Loucy (cell line): ENCODE results near the gene SFMBT2.

Source experiments
- H2AFZ ChIP-seq: fragments of 200-600 bp; sonication (generic); 2 replicates; pipeline ENCODE4 v1.6.0; 2016; ENCODE audit warnings: antibody characterized with exemption, mild to moderate bottlenecking, low read length, moderate library complexity
- H3F3A ChIP-seq: fragments of 200-600 bp; 2 replicates; pipeline ENCODE4 v1.6.0; 2016; ENCODE audit warnings: antibody characterized with exemption, low read depth, mild to moderate bottlenecking
- H3K27me3 ChIP-seq: fragments of 200-600 bp; sonication (generic); 2 replicates; pipeline ENCODE4 v1.6.1; 2014; ENCODE audit warnings: low read length, mild to moderate bottlenecking; ENCODE audit not compliant: insufficient read depth, poor library complexity, severe bottlenecking
- H3K36me3 ChIP-seq: fragments of 200-600 bp; sonication (generic); 2 replicates; pipeline ENCODE4 v1.6.1; 2016; ENCODE audit warnings: low read length; ENCODE audit not compliant: insufficient read depth
- H3K4me1 ChIP-seq: fragments of 200-600 bp; sonication (generic); 2 replicates; pipeline ENCODE4 v1.5.1; 2014; ENCODE audit warnings: low read length, mild to moderate bottlenecking; ENCODE audit not compliant: insufficient read depth, poor library complexity, severe bottlenecking
- H3K4me2 ChIP-seq: fragments of 200-600 bp; sonication (generic); 2 replicates; pipeline ENCODE4 v1.6.0; 2014; ENCODE audit warnings: antibody characterized with exemption, low read length, low read depth, mild to moderate bottlenecking; ENCODE audit not compliant: poor library complexity, severe bottlenecking
- H3K4me3 ChIP-seq: fragments of 200-600 bp; sonication (generic); 2 replicates; pipeline ENCODE4 v1.5.1; 2014; ENCODE audit warnings: low read length, mild to moderate bottlenecking, mixed read lengths; ENCODE audit not compliant: poor library complexity, severe bottlenecking
- H3K79me2 ChIP-seq: fragments of 200-600 bp; sonication (generic); 2 replicates; pipeline ENCODE4 v1.6.1; 2014; ENCODE audit warnings: low read length; ENCODE audit not compliant: insufficient read depth
- H3K9ac ChIP-seq: fragments of 200-600 bp; sonication (generic); 2 replicates; pipeline ENCODE4 v1.6.0; 2014; ENCODE audit warnings: mild to moderate bottlenecking, low read depth, low read length, moderate library complexity; ENCODE audit not compliant: poor library complexity, severe bottlenecking
- H3K9me2 ChIP-seq: fragments of 200-600 bp; sonication (generic); replicated peaks from 2 replicates; pipeline ENCODE4 v1.6.1; 2016; ENCODE audit warnings: low read depth, low read length, mixed read lengths
- H3K9me3 ChIP-seq: fragments of 200-600 bp; sonication (generic); 2 replicates; pipeline ENCODE4 v1.6.1; 2014; ENCODE audit warnings: mild to moderate bottlenecking, antibody characterized with exemption, low read length, low read depth; ENCODE audit not compliant: insufficient read depth
- H4K20me1 ChIP-seq: fragments of 200-600 bp; sonication (generic); 2 replicates; pipeline ENCODE4 v1.6.0; 2014; ENCODE audit warnings: antibody characterized with exemption, low read length, mild to moderate bottlenecking; ENCODE audit not compliant: insufficient read depth, poor library complexity, severe bottlenecking
- EZH2phosphoT487 ChIP-seq: fragments of 200-600 bp; IDR thresholded peaks from 2 replicates; pipeline ENCODE4 v1.6.1; 2018; ENCODE audit warnings: antibody characterized with exemption, mild to moderate bottlenecking, moderate library complexity, borderline replicate concordance
- TF ChIP-seq, protein P1 (sequence below): fragments of 200-600 bp; sonication (generic); conservative IDR thresholded peaks from 2 replicates; pipeline ENCODE4 v1.5.1; 2014; ENCODE audit warnings: mild to moderate bottlenecking, antibody characterized with exemption, low read length

The SFMBT2 gene

GRCh38 chr10:7378602-7379403 lies 32.0 kb downstream of the SFMBT2 start:
- Histone ChIP-seq H3K9me3 (no peaks in the 10 kb centered on the region), H3K4me3 (no peak overlapping the region), H3K27me3 (no peaks in the 10 kb centered on the region), H3K4me1 (no peaks in the 10 kb centered on the region), H2AFZ (no peak overlapping the region), H3K36me3 (peaks cover 69% of the 10 kb centered on the region; the same call in 1 of the 2 replicates), H3K9me2 (no peaks in the 10 kb centered on the region), H3F3A (no peaks in the 10 kb centered on the region), H3K4me2 (no peak overlapping the region), H3K79me2 (peaks cover 47% of the 10 kb centered on the region), H3K9ac (no peak overlapping the region), H4K20me1 (peaks cover 15% of the 10 kb centered on the region)
- TF ChIP-seq, protein P1, sequence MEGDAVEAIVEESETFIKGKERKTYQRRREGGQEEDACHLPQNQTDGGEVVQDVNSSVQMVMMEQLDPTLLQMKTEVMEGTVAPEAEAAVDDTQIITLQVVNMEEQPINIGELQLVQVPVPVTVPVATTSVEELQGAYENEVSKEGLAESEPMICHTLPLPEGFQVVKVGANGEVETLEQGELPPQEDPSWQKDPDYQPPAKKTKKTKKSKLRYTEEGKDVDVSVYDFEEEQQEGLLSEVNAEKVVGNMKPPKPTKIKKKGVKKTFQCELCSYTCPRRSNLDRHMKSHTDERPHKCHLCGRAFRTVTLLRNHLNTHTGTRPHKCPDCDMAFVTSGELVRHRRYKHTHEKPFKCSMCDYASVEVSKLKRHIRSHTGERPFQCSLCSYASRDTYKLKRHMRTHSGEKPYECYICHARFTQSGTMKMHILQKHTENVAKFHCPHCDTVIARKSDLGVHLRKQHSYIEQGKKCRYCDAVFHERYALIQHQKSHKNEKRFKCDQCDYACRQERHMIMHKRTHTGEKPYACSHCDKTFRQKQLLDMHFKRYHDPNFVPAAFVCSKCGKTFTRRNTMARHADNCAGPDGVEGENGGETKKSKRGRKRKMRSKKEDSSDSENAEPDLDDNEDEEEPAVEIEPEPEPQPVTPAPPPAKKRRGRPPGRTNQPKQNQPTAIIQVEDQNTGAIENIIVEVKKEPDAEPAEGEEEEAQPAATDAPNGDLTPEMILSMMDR, result no peak

DNA sequence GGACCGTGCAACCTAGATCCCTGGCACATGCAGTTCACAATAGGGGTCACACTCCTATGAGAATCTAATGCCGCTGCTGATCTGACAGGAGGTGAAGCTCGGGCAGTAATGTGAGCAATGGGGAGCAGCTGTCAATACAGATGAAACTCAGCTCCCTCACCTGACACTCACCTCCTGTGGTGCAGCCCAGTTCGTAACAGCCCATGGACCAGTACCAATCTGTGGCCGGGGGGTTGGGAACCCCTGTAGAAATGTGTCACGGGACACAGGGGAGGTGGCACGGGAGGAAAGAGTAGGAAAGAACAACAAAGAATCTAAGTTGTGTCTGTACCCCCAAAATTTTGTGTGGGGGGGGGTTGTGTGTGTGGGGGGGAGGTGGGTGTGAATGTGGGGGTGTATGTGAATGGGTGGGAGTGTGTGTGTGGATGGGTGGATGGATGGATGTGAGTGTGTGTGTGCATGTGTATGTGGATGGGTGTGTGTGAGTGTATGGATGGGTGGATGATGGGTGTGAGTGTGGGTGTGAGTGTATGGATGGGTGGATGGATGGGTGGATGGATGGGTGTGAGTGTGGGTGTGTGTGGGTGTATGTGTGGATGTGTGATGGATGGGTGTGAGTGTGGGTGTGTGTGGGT lies 33.1 kb downstream of the SFMBT2 start:
- peaks cover 45% of the 10 kb centered on the region for H3K79me2 ChIP-seq
- no peak overlapping the region for H2AFZ ChIP-seq
- no peaks in the 10 kb centered on the region for H3K4me1 ChIP-seq
- H3K9ac ChIP-seq, result no peak overlapping the region
- H3K4me2 ChIP-seq, result no peak overlapping the region
- no peak overlapping the region for H3K4me3 ChIP-seq
- H3K27me3 ChIP-seq, result no peaks in the 10 kb centered on the region
- no peaks in the 10 kb centered on the region for H3K9me2 ChIP-seq
- no peak for TF ChIP-seq EZH2phosphoT487
- TF ChIP-seq, protein P1, result no peak
- H4K20me1 ChIP-seq, result peaks cover 12% of the 10 kb centered on the region
- no peaks in the 10 kb centered on the region for H3K9me3 ChIP-seq
- peaks cover 80% of the 10 kb centered on the region; the same call in 1 of the 2 replicates for H3K36me3 ChIP-seq
- H3F3A ChIP-seq, result no peaks in the 10 kb centered on the region

GRCh38 chr10:7374795-7375194 lies 36.0 kb downstream of the SFMBT2 start:
- Histone ChIP-seq H3K9ac (no peak overlapping the region), H3K27me3 (no peaks in the 10 kb centered on the region), H3K79me2 (peaks cover 27% of the 10 kb centered on the region), H3K9me3 (no peaks in the 10 kb centered on the region), H3K36me3 (peaks cover 80% of the 10 kb centered on the region; the same call in 1 of the 2 replicates), H3K4me1 (no peaks in the 10 kb centered on the region), H3K4me2 (no peak overlapping the region), H3K9me2 (no peaks in the 10 kb centered on the region), H2AFZ (no peak overlapping the region), H4K20me1 (peaks cover 5% of the 10 kb centered on the region), H3F3A (no peaks in the 10 kb centered on the region), H3K4me3 (no peak overlapping the region)
- TF ChIP-seq, protein P1, result no peak
- TF ChIP-seq EZH2phosphoT487, result no peak
